HG02981 (cell line): Measurements from ENCODE around the gene STAG1.
"Not testable (repeated sequence)": the region's sequence is repeated elsewhere in the genome, so short reads cannot be mapped to it uniquely, and the experiment has no call there.

ENCODE experiments used
- ATAC-seq: cut with Tn5 transposase; IDR thresholded peaks from one replicate; pipeline ENCODE4 v1.9.1; 2021; ENCODE audit warnings: mild to moderate bottlenecking, moderate library complexity; ENCODE audit not compliant: unreplicated experiment

Gene STAG1

GRCh38 chr3:136516095-136516494 lies 236.1 kb downstream of the STAG1 start:
- ATAC-seq: no peak

DNA sequence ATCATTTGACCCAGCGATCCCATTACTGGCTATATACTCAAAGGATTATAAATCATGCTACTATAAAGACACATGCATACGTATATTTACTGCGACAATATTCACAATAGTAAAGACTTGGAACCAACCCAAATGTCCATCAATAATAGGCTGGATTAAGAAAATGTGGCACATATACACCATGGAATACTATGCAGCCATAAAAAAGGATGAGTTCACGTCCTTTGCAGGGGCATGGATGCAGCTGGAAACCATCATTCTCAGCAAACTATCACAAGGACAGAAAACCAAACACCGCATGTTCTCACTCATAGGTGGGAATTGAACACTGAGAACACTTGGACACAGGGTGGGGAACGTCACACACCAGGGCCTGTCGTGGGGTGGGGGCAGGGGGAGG lies 237.6 kb downstream of the STAG1 start:
- ATAC-seq: not testable (repeated sequence)

- no peak for ATAC-seq
Measured at GRCh38 chr3:136513367-136513766, 238.8 kb downstream of the STAG1 start.

DNA sequence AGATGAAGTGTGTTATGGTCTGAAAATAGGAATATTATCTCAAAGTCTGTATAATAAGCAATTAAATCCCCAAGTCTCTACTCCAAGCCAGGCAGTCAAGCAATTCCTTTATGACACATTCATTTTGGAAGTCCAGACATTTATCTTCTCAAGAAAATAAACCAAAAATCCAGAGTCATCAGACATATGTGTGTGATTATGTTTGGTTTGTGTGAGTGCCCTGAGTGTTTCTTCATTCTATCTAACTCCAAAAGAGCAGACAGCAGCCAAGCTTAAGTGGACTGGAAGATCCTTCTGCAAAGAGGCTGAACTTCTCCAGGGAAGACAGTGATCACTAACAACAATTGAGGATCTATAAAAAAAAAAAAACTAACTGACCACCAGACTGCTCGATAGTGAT lies 239.8 kb downstream of the STAG1 start:
- no peak for ATAC-seq

DNA sequence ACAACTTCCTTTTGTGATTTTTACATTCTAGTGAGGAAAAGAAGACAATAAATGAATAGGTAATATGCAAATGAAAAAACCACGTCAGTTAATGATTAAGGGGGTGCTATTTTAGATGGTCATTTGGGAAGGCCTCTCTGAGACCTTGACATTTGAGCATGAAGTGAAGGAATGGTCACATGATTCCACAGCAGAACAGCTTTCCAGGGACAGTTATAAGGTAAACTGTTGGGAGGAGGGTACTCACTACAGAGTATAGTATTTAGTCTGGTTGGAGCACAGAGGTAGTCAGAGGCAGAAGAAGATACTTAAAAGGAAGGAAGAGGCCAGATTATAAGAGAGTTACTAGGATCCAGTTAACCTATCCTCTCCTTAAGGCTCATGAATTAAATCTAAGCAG lies 246.5 kb downstream of the STAG1 start:
- no peak for ATAC-seq

DNA sequence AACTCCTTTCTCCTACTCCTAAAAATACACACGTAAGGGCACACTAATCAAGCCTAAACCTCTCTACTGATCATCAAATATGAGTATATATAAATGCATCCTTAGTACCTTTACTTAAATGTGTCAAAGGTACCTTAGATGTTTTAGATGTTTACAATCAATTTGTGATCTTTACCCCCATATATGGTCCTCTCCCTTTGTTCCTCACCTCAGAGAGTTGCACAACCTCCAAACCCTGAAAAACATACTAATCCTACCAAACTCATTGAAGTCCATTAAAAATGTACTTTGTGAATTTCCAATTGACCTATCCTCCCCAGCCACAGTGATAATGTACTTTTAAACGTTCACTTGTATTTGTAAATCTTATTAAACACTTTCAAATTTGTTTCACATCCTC lies 249.1 kb downstream of the STAG1 start:
- no peak for ATAC-seq

DNA sequence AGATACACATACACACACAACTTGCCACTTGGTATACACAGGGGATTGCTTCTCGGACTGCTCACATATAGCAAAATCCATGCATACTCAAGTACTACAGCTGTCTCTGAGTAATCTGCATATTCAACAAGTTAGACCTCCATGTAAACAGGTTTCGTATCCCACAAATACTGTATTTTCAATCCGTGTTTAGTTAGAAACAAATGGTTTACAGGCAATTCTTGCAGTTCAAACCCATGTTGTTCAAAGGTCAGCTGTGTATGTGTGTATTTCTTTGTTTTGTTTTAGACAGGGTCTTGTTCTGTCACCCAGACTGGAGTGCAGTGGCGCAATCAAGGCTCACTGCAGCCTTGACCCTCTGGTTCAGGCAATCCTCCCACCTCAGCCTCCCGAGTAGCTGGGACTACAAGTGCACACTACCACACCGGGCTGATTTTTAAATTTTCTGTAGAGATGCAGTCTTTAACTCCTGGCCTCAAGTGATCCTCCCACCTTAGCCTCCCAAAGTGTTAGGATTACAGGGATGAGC lies 253.2 kb downstream of the STAG1 start:
- ATAC-seq: no peak

DNA sequence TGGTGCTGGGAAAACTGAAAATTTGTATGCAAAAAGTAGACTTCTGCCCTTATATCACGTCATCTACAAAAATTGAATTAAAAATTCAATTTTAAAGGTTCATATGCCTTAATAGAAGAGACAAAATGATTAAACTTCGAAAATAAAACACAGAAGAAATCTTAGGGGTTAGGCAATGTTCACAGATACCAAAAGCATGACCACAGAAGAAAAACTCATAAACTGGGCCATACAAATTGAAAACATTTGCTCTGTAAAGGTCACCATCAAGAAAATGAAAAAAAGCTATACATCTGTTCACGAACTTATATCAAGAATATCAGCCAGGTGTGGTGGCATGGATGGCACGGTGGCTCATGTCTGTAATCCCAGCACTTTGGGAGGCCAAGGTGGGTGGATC lies 257.0 kb downstream of the STAG1 start:
- no peak for ATAC-seq

DNA sequence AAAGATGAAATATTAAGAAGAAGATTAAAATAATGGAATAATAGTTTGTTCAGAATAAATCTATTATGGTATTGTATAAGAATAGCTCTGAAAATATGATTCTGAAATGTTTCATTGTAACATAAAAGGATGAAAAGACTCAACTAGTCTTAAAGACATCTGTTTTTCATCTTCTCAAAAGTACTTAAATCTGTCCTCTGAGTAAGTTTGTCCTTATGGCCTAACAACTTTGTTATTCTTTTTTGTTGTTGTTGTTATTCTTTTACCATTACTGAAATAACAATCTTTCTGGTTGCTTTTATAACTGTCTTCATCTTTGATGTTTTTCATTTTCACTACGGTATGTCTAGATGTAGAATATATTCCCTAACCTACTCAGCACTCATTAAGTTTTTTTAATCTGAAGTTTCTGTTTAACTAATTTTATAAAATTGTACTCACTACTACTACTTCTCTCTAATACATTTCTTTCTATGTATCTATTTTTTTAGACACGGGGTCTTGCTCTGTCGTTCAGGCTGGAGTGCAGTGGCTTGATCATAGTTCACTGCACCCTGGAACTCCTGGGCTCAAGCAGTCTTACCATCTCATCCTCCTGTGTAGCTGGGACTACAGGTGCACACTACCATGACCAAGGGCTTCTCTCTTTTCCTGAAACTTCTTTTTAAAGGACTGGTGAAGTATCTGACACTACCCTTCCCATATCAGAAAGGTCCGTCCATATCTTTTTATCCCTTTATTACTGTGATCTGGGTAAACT lies 261.4 kb downstream of the STAG1 start:
- no peak for ATAC-seq

DNA sequence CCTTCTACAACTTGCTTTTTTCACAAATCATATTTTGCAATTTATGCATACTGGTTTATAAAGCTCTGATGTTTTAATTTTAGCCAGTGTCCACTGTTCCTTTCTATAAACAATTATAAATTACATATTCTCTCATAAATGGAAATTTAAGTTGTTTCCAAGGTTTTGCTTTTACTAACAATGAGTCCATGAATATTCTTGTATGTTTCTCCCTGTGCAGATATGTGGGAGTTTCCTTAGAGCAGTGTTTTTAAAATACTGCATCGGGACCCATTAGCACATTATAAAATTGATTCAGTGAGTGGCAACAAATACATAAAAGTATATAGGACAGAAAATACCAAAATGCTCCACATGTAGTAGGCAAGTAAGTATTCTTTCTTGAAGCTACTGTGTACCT lies 266.4 kb downstream of the STAG1 start:
- no peak for ATAC-seq

GRCh38 chr3:136476280-136476679 lies 275.9 kb downstream of the STAG1 start:
- no peak for ATAC-seq

DNA sequence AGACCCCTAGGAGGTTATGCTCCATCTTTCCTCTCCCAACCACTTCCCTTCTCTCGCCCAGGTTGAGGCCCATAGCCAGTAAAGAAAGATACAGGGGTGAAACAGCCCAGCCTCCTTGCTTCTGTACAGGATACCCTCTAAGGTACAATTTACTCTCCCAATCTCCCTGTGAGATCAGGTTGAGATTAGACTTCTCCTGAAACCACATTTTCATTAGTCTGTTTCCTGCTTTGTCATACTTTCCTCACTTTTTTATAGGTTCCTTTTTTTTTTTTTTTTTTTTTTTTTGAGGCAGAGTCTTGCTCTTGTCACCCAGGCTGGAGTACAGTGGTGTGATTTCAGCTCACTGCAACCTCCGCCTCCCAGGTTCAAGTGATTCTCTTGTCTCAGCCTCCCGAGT lies 277.3 kb downstream of the STAG1 start:
- not testable (repeated sequence) for ATAC-seq

- no peak for ATAC-seq
Measured at GRCh38 chr3:136473716-136474326, 278.4 kb downstream of the STAG1 start.

DNA sequence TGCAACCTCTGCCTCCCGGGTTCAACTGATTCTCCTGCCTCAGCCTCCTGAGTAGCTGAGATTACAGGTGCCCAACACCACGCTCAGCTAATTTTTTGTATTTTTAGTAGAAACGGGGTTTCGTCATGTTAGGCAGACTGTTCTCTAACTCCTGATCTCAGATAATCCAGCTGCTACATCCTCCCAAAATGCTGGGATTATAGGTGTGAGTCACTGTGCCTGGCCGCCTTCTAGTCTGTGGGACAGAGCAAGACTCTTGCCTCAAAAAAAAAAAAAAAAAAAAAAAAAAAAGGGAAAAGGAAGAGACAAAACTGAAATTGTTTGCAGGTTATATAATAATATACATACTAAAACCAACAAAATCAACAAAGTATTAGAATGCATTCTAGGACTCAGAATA lies 286.9 kb downstream of the STAG1 start:
- no peak for ATAC-seq

GRCh38 chr3:136464502-136464901 lies 287.7 kb downstream of the STAG1 start:
- ATAC-seq: no peak

GRCh38 chr3:136463170-136463569 lies 289.0 kb downstream of the STAG1 start:
- no peak for ATAC-seq

DNA sequence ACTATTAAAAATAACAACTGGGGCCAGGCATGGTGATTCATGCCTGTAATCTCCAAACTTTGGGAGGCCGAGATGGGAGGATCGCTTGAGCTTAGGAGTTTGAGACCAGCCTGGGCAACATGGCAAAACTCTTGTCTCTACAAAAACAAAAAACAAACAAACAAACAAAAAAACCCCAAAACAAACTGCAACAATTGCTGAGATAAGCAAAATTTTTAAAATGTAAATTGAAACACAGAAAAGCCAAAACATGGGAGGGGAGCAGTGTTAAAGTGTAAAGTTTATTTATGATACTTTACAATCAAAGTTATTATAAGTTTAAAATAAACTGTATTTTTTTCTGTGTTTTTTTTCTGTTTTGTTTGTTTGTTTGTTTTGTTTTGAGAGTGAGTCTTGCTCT lies 294.4 kb downstream of the STAG1 start:
- no peak for ATAC-seq

DNA sequence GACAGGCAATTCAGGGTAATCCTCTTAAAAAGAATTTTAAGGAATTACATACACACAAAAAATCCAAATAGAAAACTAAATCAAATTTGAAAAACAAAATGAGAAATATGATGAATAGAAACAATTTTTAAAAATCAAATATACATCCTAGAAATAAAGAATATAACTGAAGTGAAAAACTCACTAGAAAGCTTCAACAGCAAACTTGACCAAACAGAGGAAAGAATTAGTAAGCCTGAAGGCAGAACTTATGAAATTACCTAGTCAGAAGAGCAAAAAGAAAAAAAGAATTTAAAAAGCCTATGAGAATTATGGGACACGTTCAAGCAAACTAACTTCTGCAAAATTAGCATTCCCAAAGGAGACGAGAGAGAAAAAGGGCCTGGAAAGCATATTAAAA lies 296.0 kb downstream of the STAG1 start:
- no peak for ATAC-seq

DNA sequence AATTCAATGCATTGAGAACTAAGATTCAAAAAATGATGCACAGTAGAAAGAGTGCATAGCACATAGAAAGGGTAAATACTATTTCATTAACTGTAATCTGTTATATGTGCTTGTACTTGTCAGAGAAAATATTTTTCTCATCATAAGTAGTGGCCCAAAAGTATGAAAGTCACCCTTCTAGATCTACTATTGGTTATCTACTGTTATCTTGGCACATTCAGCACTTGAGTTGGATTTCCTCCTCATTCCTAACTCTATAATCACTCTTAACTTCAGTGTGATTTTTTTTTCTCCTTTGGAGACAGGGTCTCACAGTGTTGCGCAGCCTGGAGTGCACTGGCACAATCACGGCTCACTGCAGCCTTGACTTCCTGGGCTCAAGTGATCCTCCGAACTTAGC lies 307.6 kb downstream of the STAG1 start:
- ATAC-seq: no peak

GRCh38 chr3:136437043-136437442 lies 315.1 kb downstream of the STAG1 start:
- ATAC-seq: no peak

- ATAC-seq: no peak
Measured at GRCh38 chr3:136434429-136434828, 317.7 kb downstream of the STAG1 start.

GRCh38 chr3:136432685-136433084 lies 319.5 kb downstream of the STAG1 start:
- no peak for ATAC-seq

- ATAC-seq: no peak
Measured at GRCh38 chr3:136428167-136428566, 324.0 kb downstream of the STAG1 start.
